NCI-H774 (cell line): Measurements from ENCODE around the gene FTO.

Experiments used
- DNase-seq: peaks from one replicate; lab custom pipeline; 2025; lab: John Stamatoyannopoulos, UW

The FTO gene

DNA sequence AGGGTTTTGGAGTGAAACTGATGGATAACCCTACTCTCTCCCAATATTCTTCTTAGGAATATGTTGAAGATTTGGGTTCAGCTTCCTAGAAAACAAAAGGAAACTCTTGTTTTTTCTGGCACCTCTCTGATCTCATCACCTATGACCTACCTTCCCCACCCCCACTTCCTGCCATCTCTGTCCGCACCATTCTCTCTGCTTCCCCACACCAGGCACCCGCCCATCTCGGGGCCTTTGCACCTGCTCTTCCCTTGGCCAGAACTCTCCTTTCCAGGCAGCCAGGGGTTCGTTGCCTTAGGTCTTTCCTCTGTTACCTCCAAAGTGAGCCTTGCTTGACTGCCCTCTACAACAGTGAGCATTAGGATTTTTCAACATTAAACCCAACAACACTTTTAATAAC is 423.0 kb downstream of the FTO start:
- no peak for DNase-seq

DNA sequence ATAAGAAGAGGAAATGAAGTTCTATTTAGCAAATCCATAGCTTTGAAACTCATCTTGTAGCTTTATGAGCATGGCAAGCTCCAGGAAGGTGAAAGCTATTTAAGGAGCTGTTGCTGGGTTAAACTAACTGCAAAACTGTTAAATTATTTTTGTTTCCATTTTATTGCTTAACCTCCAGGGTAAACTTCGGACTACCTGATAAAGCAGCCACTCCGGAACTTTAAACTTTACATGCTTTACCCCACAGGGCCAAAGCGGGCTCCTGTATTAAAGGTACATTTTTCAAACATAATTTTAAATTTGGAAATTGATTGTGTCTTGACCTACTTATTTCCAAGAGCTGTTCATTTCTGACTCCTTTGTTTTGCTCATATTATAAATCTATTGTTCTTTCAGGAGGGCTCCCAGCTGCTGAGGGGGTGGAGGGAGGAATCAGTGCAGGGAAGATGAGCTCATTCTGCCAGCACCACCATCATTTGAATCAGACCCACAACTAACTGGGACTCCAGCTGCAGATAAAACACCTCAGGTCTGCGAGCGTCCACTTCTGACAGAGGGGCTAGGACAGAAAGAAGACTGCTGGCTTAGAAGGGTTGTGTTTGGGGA is 424.8 kb downstream of the FTO start:
- no peak for DNase-seq

DNA sequence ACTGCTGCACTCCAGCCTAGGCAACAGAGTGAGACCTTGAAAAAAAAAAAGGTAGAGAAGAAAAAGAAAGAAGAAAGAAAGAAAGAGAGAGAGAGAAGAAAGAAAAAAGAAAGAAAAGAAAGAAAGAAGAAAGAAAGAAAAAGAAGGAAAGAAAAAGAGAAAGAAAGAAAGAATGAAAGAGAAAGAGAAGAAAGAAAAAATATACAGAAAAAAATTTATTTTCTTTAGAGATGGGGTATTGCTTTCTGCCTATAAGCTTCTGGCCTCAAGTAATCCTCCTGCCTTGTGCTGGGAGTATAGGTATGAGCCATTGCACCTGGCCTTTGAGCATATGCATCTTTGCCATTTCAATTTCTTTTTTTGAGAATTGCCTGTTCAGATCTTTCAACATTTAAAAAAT is 425.9 kb downstream of the FTO start:
- no peak for DNase-seq

DNA sequence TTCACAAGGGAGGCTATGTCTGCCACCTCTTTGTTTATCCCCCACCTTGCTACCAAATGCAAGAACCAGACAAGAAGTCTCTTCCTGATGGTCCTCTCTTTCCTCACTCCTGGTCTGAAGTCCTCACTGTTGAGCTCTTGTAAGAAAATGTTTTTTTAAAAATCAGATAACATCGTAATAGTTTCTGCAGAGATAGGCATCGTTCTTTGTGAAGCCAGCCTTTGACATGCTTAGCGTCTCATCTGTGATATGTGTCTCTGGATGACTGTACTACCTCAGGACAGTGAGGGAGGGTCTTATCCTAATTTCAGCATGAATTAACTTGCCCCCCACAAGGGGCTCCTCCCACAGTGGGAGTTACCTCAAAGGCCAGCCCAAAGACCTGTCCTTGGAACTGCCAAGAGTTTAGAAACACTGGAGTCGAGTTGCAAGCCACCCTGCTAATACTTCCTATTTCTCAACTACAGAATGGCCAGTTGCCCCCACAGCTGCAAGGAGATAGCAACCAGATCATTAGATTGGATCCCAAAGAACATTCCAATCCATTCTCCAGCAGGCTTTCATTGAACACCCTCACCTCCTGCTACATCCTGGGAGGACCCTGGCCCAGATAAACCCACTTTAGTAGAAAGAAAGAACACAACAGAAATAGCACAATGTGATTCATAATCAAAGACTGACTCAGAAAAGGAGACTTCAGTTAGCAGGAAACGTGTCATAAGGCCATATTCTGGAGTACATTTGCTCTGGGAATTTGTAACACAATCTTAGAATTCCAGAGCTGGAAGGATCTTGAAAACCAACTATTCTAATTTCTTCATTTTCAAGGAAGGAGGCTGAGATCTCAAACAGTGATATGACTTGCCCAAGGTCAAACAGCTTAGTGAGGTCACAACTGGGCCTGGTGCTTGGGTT is 431.7 kb downstream of the FTO start:
- DNase-seq: no peak

DNA sequence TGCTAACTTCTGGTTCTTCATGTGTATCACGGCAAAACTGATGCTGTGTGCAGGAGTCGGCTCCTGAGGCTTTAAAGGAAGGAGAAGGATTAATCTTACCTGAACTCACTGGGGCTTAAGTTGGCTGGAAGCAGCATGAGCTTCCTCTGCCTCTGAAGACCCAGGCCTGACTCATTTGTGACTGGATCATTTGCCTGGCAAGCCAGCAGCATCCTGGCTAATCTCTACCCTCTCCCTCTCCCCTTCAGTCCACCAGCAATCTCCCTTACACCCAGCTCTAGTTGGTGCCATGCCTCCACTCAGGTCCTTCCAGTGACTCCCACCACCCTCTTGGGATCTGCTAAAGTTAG is 432.3 kb downstream of the FTO start:
- no peak for DNase-seq

DNA sequence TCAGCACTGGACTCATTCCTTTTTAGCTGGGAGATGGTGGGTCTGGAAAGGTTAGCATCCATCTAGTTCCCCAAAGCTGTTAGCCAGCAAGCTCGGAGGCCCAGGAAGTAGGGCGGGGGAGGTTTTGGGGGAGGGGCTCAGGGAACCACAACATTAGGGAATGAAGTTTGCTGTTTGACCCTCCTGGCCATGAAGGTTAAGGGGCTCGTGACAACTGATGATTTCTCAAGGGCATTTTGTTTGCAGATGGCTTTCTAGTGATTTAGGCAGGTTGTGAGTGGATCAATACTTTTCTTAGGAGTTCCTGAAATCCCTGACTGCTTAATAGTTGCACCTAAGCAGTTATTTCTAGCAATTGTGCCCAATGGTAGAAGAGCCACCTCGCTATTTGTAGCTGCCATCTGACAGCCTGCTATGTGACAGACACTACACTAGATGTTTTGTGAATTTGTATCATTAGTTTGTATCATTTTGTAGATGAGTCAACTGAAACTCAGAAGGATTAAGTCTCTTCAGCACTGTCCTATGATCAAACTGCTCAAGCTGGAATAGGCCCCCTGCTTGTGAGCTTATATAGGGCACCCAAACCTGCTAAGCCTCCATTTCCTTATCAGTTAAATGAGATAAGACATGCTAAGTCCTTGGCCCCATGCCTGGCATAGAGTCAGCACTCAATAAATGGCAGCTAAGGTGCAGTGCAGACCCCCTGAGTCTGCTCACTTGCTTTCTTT is 436.3 kb downstream of the FTO start:
- DNase-seq: no peak

DNA sequence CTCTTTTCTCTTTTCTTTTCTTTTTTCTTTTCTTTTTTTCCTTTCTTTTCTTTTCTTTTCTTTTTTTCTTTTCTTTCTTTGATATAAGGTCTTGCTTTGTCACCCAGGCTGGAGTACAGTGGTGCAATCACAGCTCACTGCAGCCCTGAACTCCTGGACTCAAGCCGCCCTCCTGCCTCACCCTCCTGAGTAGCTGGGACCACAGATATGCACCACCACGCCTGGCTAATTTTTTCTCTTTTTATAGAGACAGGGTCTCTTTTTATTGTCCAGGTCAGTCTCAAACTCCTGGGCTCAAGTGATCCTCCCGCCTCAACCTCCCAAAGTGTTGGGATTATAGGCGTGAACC is 436.8 kb downstream of the FTO start:
- DNase-seq: no peak

DNA sequence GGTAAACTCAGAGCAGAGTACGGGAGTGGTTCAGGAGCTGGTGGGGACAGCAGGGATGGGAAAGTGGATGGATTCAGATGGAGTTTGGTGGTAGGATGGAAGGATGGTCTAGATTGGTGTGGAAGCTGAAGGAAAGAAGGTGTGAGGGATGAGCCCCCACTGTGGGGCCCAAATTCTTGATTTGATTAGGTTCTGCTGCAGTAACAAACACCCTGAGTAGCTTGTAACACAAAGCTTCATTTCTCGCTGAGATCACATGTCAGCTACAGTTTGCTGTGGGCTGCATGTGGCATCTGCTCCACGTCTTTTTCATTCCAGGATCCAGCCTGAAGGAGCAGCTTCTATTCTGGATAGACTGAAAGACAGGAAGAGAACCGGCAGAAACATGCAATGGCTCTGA is 438.8 kb downstream of the FTO start:
- no peak for DNase-seq

DNA sequence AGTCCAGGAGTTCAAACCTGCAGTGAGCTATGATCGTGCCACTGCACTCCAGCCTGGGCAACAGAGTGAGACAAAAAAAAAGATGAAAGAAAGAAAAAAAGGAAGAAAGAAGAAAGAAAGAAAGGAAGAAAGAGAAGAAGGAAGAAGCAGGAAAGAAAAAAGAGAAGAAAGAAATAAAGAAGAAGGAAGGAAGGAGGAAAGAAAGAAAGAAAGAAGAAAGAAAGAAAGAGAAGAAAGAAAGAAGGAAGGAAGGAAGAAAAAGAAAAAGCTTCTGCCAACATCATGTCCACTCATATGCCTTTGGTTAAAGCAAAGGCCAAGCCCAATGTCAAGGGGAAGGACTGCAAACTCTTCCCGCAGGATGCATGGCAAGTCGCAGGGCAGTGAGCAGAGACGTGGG is 439.5 kb downstream of the FTO start:
- DNase-seq: no peak

DNA sequence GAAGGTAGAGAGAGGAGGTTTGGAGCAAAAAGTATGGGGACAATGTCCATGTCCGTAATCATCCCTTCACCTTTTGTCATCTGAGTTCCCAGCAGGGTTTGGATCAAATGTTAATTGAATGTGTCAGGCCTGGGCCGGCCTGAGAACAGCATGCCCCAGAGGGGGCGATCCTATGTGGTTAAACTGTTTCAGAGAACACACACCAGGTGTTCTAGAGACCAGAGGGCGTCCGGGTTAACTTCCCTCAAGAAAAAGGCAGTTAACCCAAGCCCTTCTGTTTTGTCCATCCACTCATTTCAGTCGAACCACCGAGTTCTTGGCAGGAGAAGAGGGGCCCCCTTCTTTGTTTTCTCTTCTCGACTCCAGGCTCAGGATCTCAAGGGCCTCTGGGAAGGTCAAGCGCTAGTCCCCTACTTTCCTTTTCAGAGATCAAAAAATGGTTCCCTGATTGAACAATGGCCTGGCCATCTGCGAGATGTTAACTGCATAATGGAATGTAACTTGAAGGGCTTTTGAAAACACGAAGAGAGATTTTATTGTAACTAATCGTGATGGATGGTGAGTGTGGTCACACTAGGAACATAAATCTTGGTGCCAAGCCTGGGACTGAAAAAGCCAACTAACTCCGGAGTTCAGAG is 440.1 kb downstream of the FTO start:
- DNase-seq: no peak

DNA sequence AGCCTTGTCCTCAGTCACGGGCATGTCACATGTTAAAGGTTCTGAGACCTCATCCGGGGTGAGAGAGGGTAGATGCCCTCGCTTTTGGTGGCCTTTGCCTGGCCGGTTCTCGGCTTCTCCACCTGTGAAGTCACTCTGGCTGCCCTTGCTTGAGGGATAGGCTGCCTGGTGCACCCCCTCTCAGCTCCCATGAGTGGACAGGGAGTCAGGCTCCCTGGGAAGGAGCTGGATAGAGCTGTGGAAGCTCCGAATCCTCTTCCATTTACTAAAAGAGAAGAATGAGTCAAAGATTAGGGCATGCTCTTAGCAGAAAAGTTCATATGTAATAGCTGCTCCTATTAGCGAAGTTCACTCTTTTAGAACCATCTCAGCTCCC is 440.6 kb downstream of the FTO start:
- DNase-seq: no peak

DNA sequence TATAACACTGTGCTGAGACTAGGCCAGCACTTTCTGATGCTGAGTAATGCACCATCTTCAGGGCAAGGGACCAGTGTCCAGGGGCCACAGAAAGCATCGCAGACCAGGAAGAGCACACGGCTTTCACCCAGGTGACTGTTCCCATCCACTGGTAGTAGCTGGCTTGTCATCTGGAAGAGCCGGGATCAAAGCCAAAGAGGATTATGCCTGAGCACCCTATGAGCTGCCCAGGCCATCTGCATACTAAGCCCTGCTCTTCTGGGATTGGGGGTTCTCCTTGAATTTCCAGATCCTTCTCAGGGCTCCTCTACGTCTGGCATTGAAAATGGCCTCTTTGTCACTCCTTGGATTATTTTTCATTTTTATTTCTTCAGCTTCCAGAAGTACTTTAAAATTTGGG is 441.9 kb downstream of the FTO start:
- no peak for DNase-seq

DNA sequence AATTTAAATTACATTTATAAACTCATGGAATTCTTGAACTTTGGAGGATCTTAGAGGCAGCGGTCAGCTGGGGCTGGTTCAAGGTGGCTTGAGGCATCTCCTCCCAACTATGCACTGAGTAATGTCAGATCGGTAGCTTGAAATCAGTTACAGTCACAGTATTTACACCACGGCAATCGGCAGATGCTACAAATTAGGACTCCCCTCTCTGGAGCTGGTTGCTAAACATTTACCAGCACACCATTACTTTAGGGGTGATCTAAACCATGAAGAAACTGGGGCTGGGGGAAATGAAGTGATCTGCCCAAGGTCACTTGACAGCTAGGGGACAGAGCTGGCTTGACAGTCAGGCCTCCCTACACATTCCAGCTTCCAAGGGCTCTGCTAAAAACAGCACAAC is 445.0 kb downstream of the FTO start:
- no peak for DNase-seq

DNA sequence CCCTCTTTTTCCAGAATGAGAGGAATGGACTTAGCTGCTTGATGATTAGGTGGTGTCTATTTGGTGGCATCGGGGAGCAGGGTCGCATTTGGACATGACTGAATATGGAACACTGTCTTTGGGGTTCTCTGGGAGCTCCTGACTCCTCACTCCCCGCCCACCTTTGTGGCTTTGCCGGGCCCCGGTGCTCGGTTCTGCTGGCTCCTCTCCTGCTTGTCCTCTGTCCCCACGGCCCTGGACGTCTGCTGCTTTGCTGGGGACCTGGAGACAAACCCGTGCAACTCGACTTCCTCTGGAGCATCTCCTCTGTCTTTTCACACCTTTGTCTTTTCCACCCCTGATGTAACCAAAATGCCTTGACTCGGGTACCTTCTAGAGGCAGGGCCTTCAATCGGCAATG is 446.9 kb downstream of the FTO start:
- DNase-seq: no peak

DNA sequence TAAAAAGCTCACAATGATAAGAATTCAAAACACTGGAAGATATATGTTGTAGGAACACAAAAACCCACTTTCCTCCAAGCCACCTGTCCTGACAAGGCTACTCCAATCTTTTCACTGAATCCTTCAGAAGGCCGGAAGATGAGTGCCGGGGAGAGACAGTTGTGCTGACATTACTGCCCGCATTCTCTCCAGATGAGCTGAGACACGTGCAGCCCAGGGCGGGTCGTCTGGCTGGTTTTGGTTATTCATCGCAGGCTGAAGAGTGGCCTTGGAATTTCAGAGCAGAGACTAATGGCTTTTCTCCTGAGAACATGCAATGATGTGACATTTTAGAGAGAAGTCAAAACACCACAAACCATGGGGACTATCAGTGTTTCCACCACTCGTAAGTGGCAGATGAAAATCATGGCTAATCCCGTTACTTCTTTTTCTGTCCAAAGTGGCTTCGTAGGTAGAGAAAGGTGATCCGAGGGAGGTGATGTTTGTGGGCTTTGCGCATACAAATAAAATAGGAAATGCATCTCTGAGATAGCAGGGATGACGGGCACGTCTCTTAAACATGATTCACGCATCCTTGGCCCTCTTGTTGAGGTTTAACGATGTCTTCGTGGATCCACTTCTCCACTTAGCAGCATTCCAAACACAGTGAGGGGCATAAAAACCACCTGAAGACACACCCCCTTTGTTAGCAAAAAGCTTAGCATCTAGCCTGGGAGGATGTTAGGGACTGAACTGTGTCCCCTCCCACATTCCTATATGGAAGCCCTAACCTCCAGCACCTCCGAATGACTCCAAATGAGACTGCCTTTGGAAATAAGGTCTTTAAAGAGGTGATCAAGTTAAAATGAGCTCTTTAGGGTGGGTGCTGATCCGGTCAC is 448.6 kb downstream of the FTO start:
- DNase-seq: no peak

DNA sequence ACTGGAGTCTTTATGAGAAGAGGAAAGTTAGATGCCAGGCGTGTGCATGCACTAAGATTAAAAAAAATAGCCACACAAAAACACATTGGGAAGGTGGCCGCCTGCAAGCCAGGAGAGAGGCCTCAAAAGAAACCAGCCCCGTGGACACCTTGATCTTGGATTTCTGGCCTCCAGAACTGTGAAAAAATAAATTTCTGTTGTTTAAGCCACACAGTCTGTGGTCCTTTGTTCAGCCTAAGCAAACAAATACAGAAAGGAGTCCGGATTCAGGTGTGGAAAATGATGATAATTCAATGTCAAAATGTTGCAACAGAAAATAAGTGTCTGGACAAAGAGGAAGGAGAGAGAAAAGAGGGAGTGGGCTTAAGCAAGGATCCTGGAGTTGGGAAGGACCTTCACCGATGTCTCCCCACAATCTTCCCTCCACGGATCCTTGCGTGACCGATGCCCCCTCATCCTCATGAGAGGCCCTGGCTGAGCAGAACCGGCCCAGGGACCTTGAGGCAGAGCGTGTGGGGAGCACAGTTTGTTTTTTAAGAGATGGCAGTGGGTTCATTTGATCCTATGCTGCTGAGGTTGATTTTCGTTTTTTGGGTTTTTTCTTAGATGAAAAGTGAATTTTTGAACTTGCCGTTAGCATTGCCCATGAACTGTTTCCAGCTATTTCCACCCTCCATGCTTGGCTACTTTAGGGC is 449.4 kb downstream of the FTO start:
- DNase-seq: no peak

DNA sequence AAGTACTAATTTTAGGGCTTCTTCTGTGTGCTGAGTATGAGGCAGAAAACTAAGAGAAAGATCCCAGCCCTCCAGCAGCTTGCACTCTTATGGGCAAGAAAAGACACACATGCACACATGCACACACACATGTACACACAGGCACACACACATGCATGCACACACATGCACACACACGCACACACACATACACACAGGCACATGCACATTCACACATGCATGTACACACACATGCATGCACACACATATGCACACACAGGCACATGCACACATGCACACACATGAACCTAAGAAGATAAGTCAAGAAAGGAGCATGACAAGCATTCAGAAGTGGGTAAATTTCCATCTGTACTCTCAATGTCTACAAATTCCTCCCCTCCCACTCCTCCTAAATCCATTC is 452.4 kb downstream of the FTO start:
- DNase-seq: no peak

DNA sequence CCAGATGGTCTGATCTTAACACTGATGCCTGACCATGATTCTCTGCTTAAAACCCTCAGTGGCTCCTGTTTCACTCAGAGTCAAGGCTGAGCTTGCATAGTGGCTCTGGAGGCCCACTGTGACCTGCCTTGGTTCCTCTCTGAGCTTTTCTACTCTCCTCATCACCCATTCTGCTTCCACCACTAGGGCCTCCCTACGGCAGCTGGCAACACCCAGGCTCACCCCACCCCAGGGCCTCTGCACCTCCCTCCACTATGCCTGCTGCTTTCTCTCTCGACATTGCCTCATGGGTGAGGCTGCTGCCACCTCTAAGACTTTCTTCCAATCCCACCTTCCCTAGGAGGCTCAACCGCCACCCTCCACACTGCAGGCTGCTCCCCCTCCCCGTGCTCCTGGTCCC is 455.0 kb downstream of the FTO start:
- DNase-seq: no peak

DNA sequence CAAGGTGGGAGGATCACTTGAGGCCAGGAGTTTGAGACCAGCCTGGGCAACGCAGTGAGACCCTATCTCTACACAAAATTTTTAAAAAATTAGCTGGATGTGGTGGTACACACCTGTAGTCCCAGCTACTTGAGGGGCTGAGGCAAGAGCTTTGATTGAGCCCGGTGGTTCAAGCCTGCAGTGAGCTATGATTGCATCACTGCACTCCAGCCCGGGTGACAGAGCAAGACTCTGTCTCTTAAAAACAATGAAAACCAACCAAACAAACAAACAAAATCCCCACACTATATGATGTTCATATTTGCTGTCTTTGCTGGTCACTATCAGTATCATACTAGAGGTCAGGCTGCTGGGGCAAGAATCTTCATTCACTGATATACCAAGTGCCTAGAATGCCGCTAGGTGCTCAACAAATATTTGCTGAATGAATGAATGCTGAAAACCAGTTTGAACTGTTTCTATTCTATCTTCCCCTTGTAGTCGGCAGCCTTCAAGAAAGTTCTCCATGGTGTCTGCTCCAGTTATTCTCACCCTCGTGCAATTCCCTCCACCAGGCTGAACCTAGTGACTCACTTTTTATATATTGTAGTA is 455.6 kb downstream of the FTO start:
- DNase-seq: no peak

DNA sequence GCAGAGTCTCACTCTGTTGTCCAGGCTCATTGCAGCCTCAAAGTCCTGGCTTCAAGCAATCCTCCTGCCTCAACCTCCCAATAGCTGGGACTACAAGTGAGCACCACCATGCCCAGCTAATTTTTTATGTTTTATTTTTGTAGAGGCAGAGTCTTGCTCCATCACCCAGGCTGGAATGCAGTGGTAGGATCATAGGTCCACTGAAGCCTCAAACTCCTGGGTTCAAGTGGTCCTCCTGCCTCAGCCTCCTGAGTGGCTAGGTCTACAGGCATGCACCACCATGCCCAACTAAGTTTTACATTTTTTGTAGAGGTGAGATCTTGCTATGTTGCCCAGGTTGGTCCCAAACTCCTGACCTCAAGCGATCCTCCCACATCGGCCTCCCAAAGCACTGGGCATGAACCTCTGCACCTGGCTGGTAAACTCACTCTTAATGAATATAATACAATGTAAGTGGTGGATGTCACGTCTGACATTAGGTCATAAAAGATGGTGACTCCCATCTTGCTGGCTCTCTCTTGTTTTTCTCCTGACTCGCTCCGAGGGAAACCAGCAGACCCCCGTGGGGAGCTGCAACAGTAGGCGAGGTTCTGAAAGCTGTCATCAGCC is 456.4 kb downstream of the FTO start:
- DNase-seq: no peak
